GM12878 (cell line): ENCODE data around the gene CHMP3. TPM values are rescaled to one million over a fixed set of nuclear protein-coding genes. Genes with fewer than 3 reads are reported as not detected.

Experiments used
- ATAC-seq: fragments of 200-7000 bp; cut with Tn5 transposase; 3 replicates; pipeline ENCODE4 v1.9.1; 2020; ENCODE audit warnings: mild to moderate bottlenecking, moderate library complexity
- BruUV-seq: library from RNA; stranded (reverse); fragments of 400-500 nt; replicated peaks from 2 replicates; lab custom pipeline; 2021; lab: Mats Ljungman, UMichigan
- CTCF ChIA-PET: fragments of 300-600 bp; sonication (Branson Sonifier 250); formaldehyde crosslinking; extraction: SDS; loops from one replicate; lab custom pipeline; 2021; ENCODE audit warnings: inconsistent platforms; lab: Yijun Ruan, JAX
- POLR2A ChIA-PET: fragments of 350-600 bp; formaldehyde crosslinking; extraction: SDS; loops from one replicate; lab custom pipeline; 2021; ENCODE audit warnings: inconsistent platforms; lab: Charles Lee
- RAD21 ChIA-PET: fragments of 300-600 bp; sonication (Branson Sonifier 250); formaldehyde crosslinking; loops from one replicate; lab custom pipeline; 2023; ENCODE audit warnings: antibody characterized with exemption; ENCODE audit not compliant: unreplicated experiment; lab: Charles Lee
- SMC1A ChIA-PET: fragments of 300-600 bp; sonication (Branson Sonifier 250); formaldehyde crosslinking; loops from one replicate; lab custom pipeline; 2023; ENCODE audit not compliant: unreplicated experiment, uncharacterized antibody; lab: Charles Lee
- DNase-seq: peaks from one replicate; pipeline ENCODE4 v3.0.0-alpha.2; 2011; ENCODE audit warnings: low read depth, low spot score
- FAIRE-seq: peaks from 3 replicates; lab custom pipeline; 2011; peaks lifted over from hg19 to GRCh38; lab: Jason Lieb, UNC
- H2AFZ ChIP-seq: 2 replicates; pipeline ENCODE4 v1.6.0; 2011; ENCODE audit warnings: low read depth, low read length, control low read depth; ENCODE audit not compliant: control insufficient read depth
- H3K27ac ChIP-seq: 2 replicates; pipeline ENCODE4 v1.5.1; 2011; ENCODE audit warnings: control low read depth; ENCODE audit not compliant: control insufficient read depth, insufficient read depth
- H3K27me3 ChIP-seq, 2 experiments: replicated peaks in 1 of 2; 2 replicates each; pipeline versions ENCODE4 v1.6.0 to v1.6.1; 2011; ENCODE audit warnings: low read length in 1 of 2; ENCODE audit not compliant: control insufficient read depth in 2 of 2, insufficient read depth in 2 of 2
- H3K36me3 ChIP-seq, 2 experiments: 2 replicates each; pipeline ENCODE4 v1.5.1; 2011; ENCODE audit warnings: low read length in 1 of 2; ENCODE audit not compliant: control insufficient read depth in 2 of 2, insufficient read depth in 2 of 2
- H3K4me1 ChIP-seq: 2 replicates; pipeline ENCODE4 v1.6.1; 2011; ENCODE audit warnings: mild to moderate bottlenecking, low read length, moderate library complexity, mixed read lengths; ENCODE audit not compliant: control insufficient read depth, insufficient read depth
- H3K4me2 ChIP-seq: 2 replicates; pipeline ENCODE4 v1.6.0; 2011; ENCODE audit warnings: control low read depth; ENCODE audit not compliant: control insufficient read depth, insufficient read depth
- H3K4me3 ChIP-seq: fragments of 200-600 bp; sonication (generic); 2 replicates; pipeline ENCODE4 v1.5.1; 2016
- H3K79me2 ChIP-seq: 2 replicates; pipeline ENCODE4 v1.6.0; 2011; ENCODE audit warnings: low read length; ENCODE audit not compliant: control insufficient read depth, insufficient read depth
- H3K9ac ChIP-seq: 2 replicates; pipeline ENCODE4 v1.8.0; 2011; ENCODE audit warnings: low read length, control low read depth, mixed read lengths; ENCODE audit not compliant: control insufficient read depth, insufficient read depth
- H3K9me3 ChIP-seq: replicated peaks from 3 replicates; pipeline ENCODE4 v1.5.1; 2011; ENCODE audit warnings: mild to moderate bottlenecking, low read length; ENCODE audit not compliant: control insufficient read depth, insufficient read depth
- H4K20me1 ChIP-seq: 2 replicates; pipeline ENCODE4 v1.6.0; 2011; ENCODE audit not compliant: control insufficient read depth, insufficient read depth
- CHD1 ChIP-seq: IDR thresholded peaks from 2 replicates; pipeline ENCODE4 v1.6.1; 2012; ENCODE audit warnings: low read depth, low read length, improper control_type of control experiment
- CREB1 ChIP-seq: IDR thresholded peaks from 2 replicates; pipeline ENCODE4 v1.6.1; 2012; ENCODE audit warnings: low read depth, mild to moderate bottlenecking, inconsistent platforms
- EP300 ChIP-seq, 2 experiments: fragments of 150-350 bp in 1 of 2; IDR thresholded peaks; 2 replicates each; pipeline ENCODE4 v1.6.1; 2011 to 2012; ENCODE audit warnings: low read depth in 2 of 2, low read length in 2 of 2, borderline replicate concordance in 1 of 2, improper control_type of control experiment in 1 of 2, inconsistent platforms in 1 of 2; ENCODE audit not compliant: control insufficient read depth in 1 of 2
- HDGF ChIP-seq: fragments of 450-650 bp; IDR thresholded peaks from 2 replicates; pipeline ENCODE4 v1.6.1; 2016; ENCODE audit warnings: antibody characterized with exemption
- MYC ChIP-seq: IDR thresholded peaks from 2 replicates; pipeline ENCODE4 v1.6.1; 2011; ENCODE audit warnings: mild to moderate bottlenecking, low read length, moderate library complexity, inconsistent platforms; ENCODE audit not compliant: insufficient read depth, insufficient replicate concordance, insufficient read length, severe bottlenecking
- SMARCA5 ChIP-seq: fragments of 450-650 bp; IDR thresholded peaks from 2 replicates; pipeline ENCODE4 v1.6.1; 2017; ENCODE audit warnings: mild to moderate bottlenecking
- WRNIP1 ChIP-seq: IDR thresholded peaks from 2 replicates; pipeline ENCODE4 v1.6.1; 2011; ENCODE audit warnings: low read depth, low read length, improper control_type of control experiment, borderline replicate concordance
- ZSCAN29 ChIP-seq: fragments of 450-650 bp; IDR thresholded peaks from 2 replicates; pipeline ENCODE4 v1.6.1; 2017; ENCODE audit warnings: mild to moderate bottlenecking, moderate library complexity
- WGBS: methylation state at CpG from one replicate; pipeline ENCODE4 v1.1.6; 2016; ENCODE audit warnings: low lambda C conversion rate; ENCODE audit not compliant: insufficient replicate concordance, insufficient coverage; ENCODE audit errors: missing lambda C conversion rate; 5-methylcytosine and 5-hydroxymethylcytosine counted together
- in situ Hi-C: fragments of 300-500 bp; cut with MboI; formaldehyde crosslinking; loops from 9 replicates; pipeline ENCODE4 v1.14.3; 2018; ENCODE audit warnings: mixed read lengths
- intact Hi-C: fragments of 100-400 bp; cut with micrococcal nuclease; formaldehyde crosslinking; loops from one replicate; pipeline ENCODE4 v1.14.2; 2022; ENCODE audit not compliant: unreplicated experiment
- polyA plus RNA-seq, 11 experiments: library from polyadenylated mRNA; depleted of rRNA in 4 of 11; unstranded in 6 of 11; stranded (reverse) in 5 of 11; fragments of >200 nt; fragmentation: Nextera tagmentation in 4 of 11; fragmentation: Illumina TruSeq in 1 of 11; extraction: Ambion mirVana in 4 of 11; extraction: Trizol in 1 of 11; gene quantifications; 1 replicate in 1 of 11; 2 replicates in 10 of 11; pipeline versions ENCODE4 v1.2.1 to v1.2.3, GENCODE V29; 2011 to 2016; ENCODE audit warnings: inconsistent platforms in 2 of 11, missing spikeins in 2 of 11, low read depth in 1 of 11
- total RNA-seq, 4 experiments: library from RNA; depleted of rRNA in 3 of 4; stranded (reverse); fragments of >200 nt in 3 of 4; fragmentation: Illumina TruSeq in 1 of 4; extraction: Trizol in 1 of 4; gene quantifications; 2 replicates each; pipeline versions ENCODE4 v1.2.1 to v1.2.3, GENCODE V29; 2013 to 2021
- TF ChIP-seq, protein P1 (sequence below): IDR thresholded peaks from 2 replicates; pipeline ENCODE4 v1.6.1; 2012; ENCODE audit warnings: low read depth, low read length, improper control_type of control experiment
- TF ChIP-seq, protein P2 (sequence below): fragments of 450-650 bp; IDR thresholded peaks from 2 replicates; pipeline ENCODE4 v1.6.1; 2016; ENCODE audit warnings: mild to moderate bottlenecking
- TF ChIP-seq, protein P3 (sequence below): IDR thresholded peaks from 2 replicates; pipeline ENCODE4 v1.6.1; 2012; ENCODE audit warnings: low read depth, low read length, improper control_type of control experiment

CHMP3 gene
- total and polyA plus RNA-seq, 10 of the 15 experiments (the other 5 are each of a cell fraction or from before 2014, with no cell fraction given): 22.5 to 56.8 (median 32.5) TPM

DNA sequence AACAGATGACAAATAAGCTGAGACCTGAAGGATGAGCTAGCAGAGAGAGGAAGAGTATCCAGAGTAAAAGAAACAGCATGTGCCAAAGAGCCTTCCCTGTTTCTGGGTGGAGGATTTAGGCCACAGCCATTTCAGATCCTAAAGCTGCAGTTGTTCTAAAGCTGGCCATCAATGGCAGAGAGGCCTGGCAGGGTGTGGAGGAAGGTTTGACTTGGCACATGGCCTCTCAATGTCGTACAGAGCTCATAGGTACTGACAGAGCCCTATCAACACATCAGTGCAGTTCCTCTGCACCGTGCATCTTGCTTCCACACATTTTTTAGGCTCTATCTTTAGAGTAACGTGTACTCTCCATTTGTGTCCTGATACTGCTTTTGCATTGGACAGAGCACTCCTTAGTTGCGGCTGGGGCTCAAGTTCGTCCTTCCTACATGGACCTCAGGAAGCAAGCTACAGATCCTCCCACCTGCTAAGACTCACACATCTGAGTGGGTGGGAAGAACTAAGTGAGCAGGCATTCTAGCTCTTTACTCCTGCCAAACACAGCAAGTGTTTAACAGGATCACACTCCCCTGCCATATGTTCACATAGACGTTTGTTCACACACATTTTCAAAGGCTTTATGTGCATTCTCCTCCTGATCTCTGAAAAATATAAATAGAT lies 3.0 kb upstream of the CHMP3 start:
- Histone ChIP-seq H3K4me2 (no peak overlapping the region), H3K4me3 (no peak overlapping the region), H3K9ac (no peak overlapping the region), H3K36me3 (no peaks in the 10 kb centered on the region), H4K20me1 (no peaks in the 10 kb centered on the region), H2AFZ (no peak overlapping the region), H3K4me1 (peaks cover 5% of the 10 kb centered on the region), H3K79me2 (peaks cover 16% of the 10 kb centered on the region), H3K9me3 (peaks cover 2% of the 10 kb centered on the region), H3K27ac (no peak overlapping the region), H3K27me3 (no peaks in the 10 kb centered on the region)
- no peak for FAIRE-seq
- no peak for DNase-seq
- ChIA-PET SMC1A (interaction anchor here (0.5 to 0.8 kb wide), 2 partner anchors 54 to 199 kb away, joined by 3 read pairs; no protein-coding TSS in a partner anchor), RAD21 (no interaction called here), CTCF (interaction anchor here (0.9 kb wide), 1 partner anchor 9 kb away, joined by 4 read pairs; no protein-coding TSS in a partner anchor), POLR2A (no interaction called here)
- TF ChIP-seq MYC: no peak
- TF ChIP-seq, protein P1, sequence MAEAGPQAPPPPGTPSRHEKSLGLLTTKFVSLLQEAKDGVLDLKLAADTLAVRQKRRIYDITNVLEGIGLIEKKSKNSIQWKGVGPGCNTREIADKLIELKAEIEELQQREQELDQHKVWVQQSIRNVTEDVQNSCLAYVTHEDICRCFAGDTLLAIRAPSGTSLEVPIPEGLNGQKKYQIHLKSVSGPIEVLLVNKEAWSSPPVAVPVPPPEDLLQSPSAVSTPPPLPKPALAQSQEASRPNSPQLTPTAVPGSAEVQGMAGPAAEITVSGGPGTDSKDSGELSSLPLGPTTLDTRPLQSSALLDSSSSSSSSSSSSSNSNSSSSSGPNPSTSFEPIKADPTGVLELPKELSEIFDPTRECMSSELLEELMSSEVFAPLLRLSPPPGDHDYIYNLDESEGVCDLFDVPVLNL: no peak
- no peak for TF ChIP-seq CHD1
- BruUV-seq: no TSS peak
- ATAC-seq: no peak
- intact Hi-C loops (no loop called here), in situ Hi-C loops (no loop called here)
- WGBS: 81% methylated on average over 6 of the region's 6 CpGs

DNA sequence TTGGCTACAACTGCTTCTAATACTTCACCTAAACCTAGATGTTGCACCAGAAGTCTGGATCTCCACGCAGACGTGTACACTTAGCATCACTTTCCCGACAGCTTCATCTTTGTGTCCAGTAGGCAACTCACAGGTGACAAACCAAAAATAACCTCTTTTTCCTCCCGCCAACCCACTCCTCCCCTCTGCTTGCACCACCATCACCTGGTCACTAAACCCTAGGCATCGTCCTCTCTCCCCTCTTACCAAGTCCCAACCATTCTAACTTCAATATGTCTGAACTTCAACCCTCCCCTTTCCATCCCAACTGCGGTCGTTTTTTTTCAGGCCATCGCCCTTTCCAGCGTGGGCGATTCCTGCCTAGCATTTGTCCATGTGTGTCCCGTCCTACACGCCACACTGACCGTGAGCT lies 413 bp upstream of the CHMP3 start:
- intact Hi-C loops (loop anchor here (2.0 kb wide), 2 partner anchors 59 to 121 kb away; partner anchors contain the start of gene RNF103), in situ Hi-C loops (no loop called here)
- Histone ChIP-seq H3K9ac (peak overlapping the region; percentile 95; the same call in 1 of the 2 replicates), H4K20me1 (no peaks in the 10 kb centered on the region), H3K9me3 (peaks cover 2% of the 10 kb centered on the region), H3K4me3 (no peak overlapping the region), H3K27ac (peak overlapping the region; percentile 99), H3K27me3 (no peaks in the 10 kb centered on the region), H3K4me2 (peak overlapping the region; percentile 71), H3K36me3 (no peaks in the 10 kb centered on the region), H2AFZ (peak overlapping the region; percentile 97), H3K4me1 (peaks cover 5% of the 10 kb centered on the region), H3K79me2 (peaks cover 31% of the 10 kb centered on the region)
- 79% methylated on average over 13 of the region's 13 CpGs for WGBS
- DNase-seq (no peak), ATAC-seq (no peak), FAIRE-seq (no peak)
- CTCF ChIA-PET: interaction anchor here (0.9 kb wide), 1 partner anchor 123 kb away, joined by 3 read pairs; no protein-coding TSS in a partner anchor
- TSS peak; percentile 89 for BruUV-seq
- POLR2A ChIA-PET: interaction anchor here (0.7 to 3.6 kb wide), 4 partner anchors 54 to 139 kb away, joined by 3 to 20 read pairs (median 9); partner anchors contain the start of gene KDM3A
- SMC1A ChIA-PET: interaction anchor here (0.7 to 1.5 kb wide), 4 partner anchors 12 to 122 kb away, joined by 3 to 5 read pairs (median 4); partner anchors contain the start of gene KDM3A
- RAD21 ChIA-PET: no interaction called here
- TF ChIP-seq ZSCAN29 (0 out of 2 replicates have a peak, but pooled peaks have one; percentile 67), SMARCA5 (0 out of 2 replicates have a peak, but pooled peaks have one; percentile 8), HDGF (0 out of 2 replicates have a peak, but pooled peaks have one; percentile 40), WRNIP1 (0 out of 2 replicates have a peak, but pooled peaks have one; percentile 9), CREB1 (no peak), EP300 (IDR thresholded peaks at IDR 0.05; ENCODE audit: borderline replicate concordance in 1 of 2, control insufficient read depth in 1 of 2, low read depth in 2 of 2, low read length in 2 of 2) (no peak)
- TF ChIP-seq, protein P2, sequence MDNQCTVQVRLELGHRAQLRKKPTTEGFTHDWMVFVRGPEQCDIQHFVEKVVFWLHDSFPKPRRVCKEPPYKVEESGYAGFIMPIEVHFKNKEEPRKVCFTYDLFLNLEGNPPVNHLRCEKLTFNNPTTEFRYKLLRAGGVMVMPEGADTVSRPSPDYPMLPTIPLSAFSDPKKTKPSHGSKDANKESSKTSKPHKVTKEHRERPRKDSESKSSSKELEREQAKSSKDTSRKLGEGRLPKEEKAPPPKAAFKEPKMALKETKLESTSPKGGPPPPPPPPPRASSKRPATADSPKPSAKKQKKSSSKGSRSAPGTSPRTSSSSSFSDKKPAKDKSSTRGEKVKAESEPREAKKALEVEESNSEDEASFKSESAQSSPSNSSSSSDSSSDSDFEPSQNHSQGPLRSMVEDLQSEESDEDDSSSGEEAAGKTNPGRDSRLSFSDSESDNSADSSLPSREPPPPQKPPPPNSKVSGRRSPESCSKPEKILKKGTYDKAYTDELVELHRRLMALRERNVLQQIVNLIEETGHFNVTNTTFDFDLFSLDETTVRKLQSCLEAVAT: 0 out of 2 replicates have a peak, but pooled peaks have one; percentile 36
- TF ChIP-seq, protein P3, sequence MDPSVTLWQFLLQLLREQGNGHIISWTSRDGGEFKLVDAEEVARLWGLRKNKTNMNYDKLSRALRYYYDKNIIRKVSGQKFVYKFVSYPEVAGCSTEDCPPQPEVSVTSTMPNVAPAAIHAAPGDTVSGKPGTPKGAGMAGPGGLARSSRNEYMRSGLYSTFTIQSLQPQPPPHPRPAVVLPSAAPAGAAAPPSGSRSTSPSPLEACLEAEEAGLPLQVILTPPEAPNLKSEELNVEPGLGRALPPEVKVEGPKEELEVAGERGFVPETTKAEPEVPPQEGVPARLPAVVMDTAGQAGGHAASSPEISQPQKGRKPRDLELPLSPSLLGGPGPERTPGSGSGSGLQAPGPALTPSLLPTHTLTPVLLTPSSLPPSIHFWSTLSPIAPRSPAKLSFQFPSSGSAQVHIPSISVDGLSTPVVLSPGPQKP: no peak
